HG02981 (cell line): ENCODE results near the gene DSCAM.

Source experiments
- ATAC-seq: cut with Tn5 transposase; IDR thresholded peaks from one replicate; pipeline ENCODE4 v1.9.1; 2021; ENCODE audit warnings: mild to moderate bottlenecking, moderate library complexity; ENCODE audit not compliant: unreplicated experiment

DSCAM gene

DNA sequence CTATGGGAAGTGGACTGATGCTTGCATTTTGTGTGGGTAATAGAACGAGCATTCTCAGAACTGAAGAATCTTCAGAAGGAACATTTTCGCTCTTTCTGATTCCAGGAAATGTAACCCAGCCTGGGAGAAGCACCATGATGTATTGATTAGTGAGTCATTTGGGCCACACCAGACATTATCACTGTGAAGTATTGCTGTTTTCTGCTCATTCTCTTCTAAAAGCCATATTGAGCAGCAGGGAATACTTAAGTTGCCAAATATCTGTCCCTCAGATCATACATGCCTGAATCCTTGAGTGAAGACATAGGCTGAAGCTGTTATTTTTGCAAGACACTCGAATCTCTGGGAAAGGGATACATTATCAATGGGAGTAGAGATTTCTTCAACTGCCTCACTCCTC lies 766.6 kb downstream of the DSCAM start:
- ATAC-seq = no peak

DNA sequence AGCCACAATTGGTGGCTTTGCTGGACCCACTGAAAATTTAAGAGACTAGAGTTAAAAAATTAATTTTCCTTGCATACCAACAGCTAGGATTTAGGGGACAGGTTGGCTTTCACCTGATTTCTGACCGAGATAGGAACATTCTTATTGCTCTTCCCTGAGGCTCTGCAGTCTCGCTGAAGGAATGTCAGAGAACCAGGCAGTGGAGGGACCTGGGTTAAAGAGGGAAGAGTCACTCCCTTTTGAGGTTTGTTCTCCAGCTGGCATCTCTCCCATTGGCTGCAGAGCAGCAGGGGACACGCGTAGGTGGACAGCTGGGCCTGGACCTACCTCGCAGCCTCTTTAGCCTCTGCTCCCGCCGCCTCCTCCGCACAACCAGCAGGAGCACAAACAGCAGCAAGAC lies 772.2 kb downstream of the DSCAM start:
- no peak for ATAC-seq

GRCh38 chr21:40074198-40074597 lies 772.8 kb downstream of the DSCAM start:
- no peak for ATAC-seq

- ATAC-seq = no peak
Observed at GRCh38 chr21:40073642-40074041, 773.3 kb downstream of the DSCAM start.

- ATAC-seq = no peak
Observed at GRCh38 chr21:40070871-40071270, 776.1 kb downstream of the DSCAM start.

DNA sequence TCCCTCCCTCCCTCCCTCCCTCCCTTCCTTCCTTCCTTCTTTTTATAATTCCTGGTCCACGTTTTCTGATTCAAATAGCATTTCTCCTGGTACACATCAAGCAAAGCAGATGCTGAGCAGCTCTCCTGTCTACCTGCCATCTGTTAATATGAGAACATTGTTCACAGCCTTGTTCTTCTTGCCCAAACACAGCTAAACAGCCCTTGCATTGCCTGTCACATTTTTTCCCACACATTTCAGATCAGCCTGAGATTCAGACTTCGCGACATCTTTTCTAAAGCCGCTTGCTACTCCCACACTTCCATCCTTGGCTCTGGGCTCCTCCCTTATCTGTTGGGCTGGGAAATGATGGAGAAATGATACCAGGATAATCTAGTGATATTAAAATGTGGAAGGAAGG lies 779.2 kb downstream of the DSCAM start:
- ATAC-seq = no peak

GRCh38 chr21:40066221-40066620 lies 780.7 kb downstream of the DSCAM start:
- ATAC-seq = no peak

DNA sequence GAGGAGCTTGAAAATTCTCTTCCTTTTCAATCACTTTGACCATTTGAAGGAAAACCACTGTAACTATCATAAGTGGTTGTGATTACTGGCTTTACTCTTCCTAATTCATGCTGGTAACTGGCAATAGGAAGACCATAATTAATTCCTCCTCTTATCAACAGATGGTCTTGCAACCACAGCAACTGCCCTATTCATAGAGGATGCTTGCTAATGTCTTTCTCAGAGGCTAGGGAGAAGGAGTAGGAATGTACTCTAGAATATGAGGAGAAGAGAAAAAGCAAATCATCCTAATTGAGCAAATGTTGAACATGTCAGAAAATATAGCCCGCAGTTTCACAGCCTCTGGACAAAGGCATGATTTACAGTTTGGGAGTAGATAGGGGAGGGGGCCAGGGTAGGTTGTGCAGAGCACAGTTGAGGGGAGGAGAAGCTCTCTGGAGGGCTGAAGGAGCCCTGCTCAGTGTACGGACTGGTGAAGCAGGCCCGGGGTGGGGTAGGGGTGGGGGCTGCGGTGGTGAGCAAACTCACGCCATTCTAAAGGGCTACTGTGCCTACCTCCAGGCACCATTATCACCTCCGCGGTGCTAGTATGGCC lies 786.8 kb downstream of the DSCAM start:
- no peak for ATAC-seq

DNA sequence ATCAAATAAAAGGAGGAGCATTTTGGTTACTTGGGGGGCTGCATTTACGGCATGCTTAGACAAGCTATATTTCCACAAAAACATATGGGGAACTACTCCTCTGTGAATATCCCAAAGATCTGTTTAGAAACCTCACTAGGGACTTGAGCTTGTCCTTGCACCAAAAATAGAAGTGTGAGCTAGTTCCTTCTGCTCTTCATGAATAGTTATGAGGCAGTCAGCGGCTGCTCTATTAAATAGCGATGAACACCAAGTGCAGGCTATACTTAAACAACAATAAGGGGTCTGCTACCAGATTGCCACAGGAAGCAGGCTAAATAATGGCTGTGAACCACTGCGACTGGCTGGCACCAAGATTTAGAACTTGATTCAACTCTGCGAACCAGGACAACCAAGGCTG lies 789.6 kb downstream of the DSCAM start:
- no peak for ATAC-seq

DNA sequence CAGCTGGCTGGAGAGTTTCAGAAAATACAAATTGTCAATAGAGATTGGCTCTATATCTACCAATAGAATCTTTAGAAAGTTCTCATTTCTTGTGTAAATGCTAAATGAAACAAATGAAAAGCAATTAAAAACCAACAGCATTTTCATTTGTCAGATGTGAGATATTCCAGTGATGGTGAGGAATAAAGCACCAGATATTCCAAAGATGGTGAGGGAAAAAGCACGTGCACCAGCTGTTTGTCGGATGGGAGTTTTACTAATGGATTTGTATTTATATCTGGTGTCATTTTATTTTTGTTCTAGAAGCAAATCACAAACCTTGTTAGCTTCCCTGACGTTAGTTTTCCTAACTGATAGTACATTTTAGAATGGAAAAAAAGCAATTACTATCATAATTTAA lies 790.9 kb downstream of the DSCAM start:
- no peak for ATAC-seq

- no peak for ATAC-seq
Observed at GRCh38 chr21:40054403-40054802, 792.6 kb downstream of the DSCAM start.

GRCh38 chr21:40053007-40053406 lies 794.0 kb downstream of the DSCAM start:
- ATAC-seq = no peak

DNA sequence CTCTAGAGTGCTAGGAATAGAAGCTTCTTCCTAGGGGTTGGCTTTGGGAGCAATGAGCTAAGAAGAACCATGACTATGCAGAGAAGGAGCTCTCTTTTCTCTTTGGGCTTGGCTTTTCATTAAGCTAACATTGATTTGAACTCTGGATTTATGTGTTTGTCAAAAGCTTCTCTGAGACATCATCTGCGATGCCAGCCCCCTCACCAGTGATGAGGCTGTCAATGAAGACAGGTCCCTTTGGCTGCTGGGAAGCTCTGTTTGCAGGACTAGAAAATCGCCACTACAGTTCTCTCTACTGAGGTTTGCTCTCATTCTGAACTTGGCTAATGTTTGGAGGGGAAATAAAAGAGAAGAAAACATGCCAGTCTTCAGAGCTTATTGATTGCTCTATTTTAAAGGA lies 794.7 kb downstream of the DSCAM start:
- ATAC-seq = no peak

DNA sequence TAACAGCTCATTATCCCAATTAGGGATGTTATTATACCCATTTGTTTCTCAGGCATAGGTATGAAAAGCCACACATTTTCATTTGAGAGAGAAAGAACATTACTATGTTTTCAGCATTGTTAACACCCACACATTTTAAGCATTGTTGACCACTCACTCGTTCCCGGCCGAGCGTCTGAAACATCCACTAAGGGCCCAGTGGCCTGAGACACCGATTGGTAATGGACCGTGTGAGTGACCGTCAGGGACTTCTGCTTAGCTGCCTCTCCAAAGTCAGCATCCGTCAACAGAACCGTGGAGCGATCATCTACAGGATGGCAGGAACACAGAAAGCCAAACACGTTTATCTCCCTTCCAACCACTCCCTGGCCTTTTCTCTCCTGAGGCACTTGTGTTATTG lies 795.2 kb downstream of the DSCAM start:
- ATAC-seq = no peak

DNA sequence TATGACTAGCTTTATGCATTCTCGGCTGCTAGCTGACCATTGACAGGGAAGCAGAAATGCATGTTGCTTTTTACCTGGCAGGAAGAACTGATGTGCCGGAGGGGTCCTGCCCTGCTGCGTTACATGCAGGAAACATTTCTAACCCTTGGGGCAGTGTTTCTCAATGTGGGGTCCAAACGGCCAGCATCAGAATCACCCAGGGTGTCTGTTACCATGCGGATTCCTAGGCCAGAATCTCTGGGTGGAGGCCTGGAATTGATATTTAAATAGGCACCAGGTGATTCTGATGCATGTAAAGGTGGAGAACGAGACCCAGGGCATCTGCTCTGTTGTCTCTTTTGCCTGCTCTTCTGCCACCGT lies 797.0 kb downstream of the DSCAM start:
- ATAC-seq = no peak

GRCh38 chr21:40049031-40049930 lies 797.7 kb downstream of the DSCAM start:
- no peak for ATAC-seq

DNA sequence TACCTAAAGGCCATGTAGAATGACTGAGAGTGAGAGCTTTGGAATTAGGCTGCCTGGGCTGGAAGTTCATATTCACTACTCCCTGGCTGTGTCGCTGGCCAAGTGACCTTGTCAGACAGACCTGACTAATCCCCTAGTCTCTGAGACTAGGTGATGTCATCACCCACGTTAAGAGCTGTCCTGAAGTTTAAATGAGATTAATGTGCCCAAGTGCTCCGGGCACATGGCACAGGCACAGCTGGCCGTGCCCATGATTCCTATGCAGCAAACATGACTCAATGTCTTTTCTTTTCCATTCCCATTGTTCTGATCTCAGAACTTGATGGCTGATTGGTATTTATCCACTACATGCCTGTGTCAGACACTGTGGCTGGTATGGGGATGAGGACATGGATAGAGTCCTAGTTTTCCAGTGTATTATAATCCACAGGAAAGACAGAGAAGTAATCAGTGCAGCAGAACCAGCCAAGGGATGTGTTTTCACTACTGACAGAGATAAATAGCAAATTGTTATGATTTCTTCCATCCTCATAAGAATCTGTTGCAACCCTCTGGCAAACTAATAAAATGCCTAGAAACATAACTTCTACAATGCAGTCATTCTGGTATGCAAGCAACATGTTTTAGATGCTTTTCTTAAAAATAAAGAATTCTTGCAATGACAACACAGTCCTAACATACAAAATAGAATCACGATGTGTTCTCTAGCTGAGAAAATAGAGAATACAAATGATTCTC lies 798.8 kb downstream of the DSCAM start:
- no peak for ATAC-seq

- ATAC-seq = no peak
Observed at GRCh38 chr21:40047211-40047610, 799.7 kb downstream of the DSCAM start.

- ATAC-seq = no peak
Observed at GRCh38 chr21:40043866-40044265, 803.1 kb downstream of the DSCAM start.

DNA sequence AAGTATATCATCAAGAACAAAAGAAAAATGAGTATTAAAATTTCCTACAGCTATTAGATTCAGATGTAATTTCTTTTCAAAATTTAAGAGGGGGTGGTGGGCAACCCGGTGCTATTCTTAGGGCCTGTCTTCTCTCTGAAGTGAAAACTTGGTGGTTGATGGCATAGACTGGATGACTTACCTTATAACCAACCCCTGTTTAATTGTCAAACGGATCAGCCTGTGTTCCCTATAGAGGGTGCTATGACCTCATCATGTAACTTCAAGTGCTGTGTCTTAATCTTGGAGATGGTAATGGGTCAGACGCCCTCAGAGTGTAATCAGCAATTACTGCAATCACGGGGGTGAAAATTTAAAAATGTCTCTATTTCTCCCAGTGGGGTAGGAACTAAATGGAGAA lies 803.5 kb downstream of the DSCAM start:
- no peak for ATAC-seq

DNA sequence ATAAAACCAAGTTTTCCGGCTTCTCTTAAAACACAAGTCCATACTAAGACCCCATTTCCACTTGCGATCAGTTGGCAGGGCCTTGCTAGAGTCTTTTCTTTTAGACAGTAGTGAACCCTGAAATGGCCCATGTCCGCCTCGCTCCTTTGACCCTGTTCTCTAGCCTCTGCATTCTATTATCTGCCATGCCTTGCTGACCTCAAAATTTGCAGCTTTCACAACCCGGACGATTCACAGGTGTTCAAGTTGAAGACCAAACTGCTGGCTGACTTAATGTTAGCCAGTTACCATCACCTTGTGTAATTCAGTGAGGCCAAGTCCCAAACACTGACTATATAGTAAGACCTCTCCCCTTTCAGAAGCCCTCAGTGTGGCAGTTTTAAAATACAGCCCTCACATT lies 805.5 kb downstream of the DSCAM start:
- no peak for ATAC-seq
